Stimulated activated CD4-positive, alpha-beta T cell treated with anti-CD3 and anti-CD28 coated beads, Interleukin-1b, Interleukin-23, amount 100 ng/mL, for 1 hour (primary cell): ENCODE data around the gene SHD.

Source experiments
- DNase-seq, 2 donors: peaks; one replicate each; pipeline ENCODE4 v3.0.0-alpha.2; 2020; ENCODE audit warnings: low read depth in 2 of 2

The SHD gene

GRCh38 chr19:4327252-4327876 lies 48.3 kb downstream of the SHD start:
- DNase-seq: peak in 1 of 2 donors; percentile 64

- DNase-seq: no peak
These were observed 48.8 kb downstream of the SHD start for GRCh38 chr19:4327877-4328242.

- DNase-seq: peak; percentile 81 to 98
These were observed 49.4 kb downstream of the SHD start for GRCh38 chr19:4328243-4328990.

GRCh38 chr19:4328991-4329681 lies 50.1 kb downstream of the SHD start:
- DNase-seq: peak in 1 of 2 donors; percentile 49

- DNase-seq: no peak
These were observed 50.8 kb downstream of the SHD start for GRCh38 chr19:4329858-4330257.

GRCh38 chr19:4334929-4335570 lies 56.0 kb downstream of the SHD start:
- DNase-seq: no peak

GRCh38 chr19:4337906-4338440 lies 58.9 kb downstream of the SHD start:
- DNase-seq: no peak

GRCh38 chr19:4338441-4339355 lies 59.6 kb downstream of the SHD start, which contains the start of gene STAP2:
Gene STAP2 (minus strand): TSS chr19:4338827. CDS start chr19:4338753, 74 bp downstream.
- DNase-seq: no peak
